Measurements from ENCODE around the gene SLC12A9.

DNA sequence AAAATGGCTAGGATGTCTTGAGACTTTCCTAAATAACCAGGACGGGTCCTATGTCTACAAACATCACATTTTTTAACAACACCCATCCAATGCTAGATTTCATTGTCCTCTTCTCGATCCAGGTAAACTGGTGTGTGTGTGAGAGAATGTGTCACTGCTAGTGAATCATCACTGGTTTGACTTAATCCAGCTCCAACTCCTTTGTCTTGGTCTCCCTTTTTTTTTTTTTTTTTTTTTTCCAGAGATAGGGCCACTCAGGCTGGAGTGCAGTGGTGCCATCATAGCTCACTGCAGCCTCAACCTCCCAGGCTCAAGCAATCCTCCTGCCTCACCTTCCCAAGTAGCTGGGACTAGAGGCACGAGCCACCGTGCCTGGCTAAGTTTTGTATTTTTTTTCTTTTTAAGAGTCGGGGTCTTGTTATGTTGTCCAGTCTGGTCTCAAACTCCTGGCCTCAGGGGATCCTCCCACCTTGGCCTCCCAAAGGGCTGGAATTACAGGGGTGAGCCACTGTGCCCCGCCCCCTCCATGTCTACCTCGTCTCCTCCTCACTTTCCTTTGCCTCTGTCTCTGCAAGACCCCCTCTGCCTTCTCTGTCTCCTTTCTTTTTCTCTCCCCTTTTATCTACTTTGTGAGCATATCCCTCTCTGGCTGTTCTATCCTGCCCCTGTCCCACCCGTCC is 39.2 kb downstream of the SLC12A9 start:
- TF ChIP-seq, protein P1, sequence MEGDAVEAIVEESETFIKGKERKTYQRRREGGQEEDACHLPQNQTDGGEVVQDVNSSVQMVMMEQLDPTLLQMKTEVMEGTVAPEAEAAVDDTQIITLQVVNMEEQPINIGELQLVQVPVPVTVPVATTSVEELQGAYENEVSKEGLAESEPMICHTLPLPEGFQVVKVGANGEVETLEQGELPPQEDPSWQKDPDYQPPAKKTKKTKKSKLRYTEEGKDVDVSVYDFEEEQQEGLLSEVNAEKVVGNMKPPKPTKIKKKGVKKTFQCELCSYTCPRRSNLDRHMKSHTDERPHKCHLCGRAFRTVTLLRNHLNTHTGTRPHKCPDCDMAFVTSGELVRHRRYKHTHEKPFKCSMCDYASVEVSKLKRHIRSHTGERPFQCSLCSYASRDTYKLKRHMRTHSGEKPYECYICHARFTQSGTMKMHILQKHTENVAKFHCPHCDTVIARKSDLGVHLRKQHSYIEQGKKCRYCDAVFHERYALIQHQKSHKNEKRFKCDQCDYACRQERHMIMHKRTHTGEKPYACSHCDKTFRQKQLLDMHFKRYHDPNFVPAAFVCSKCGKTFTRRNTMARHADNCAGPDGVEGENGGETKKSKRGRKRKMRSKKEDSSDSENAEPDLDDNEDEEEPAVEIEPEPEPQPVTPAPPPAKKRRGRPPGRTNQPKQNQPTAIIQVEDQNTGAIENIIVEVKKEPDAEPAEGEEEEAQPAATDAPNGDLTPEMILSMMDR (IDR thresholded peaks at IDR 0.05; ENCODE audit: borderline replicate concordance, extremely low read depth, low read length, poor library complexity, severe bottlenecking), result no peak
- TF ChIP-seq EZH2 (IDR thresholded peaks at IDR 0.05; ENCODE audit: borderline replicate concordance, low read depth, low read length, severe bottlenecking), result no peak

All from DND-41 (cell line).